CD8-positive, alpha-beta memory T cell (primary cell): Measurements from ENCODE around the gene GABARAPL1. TPM values are rescaled to one million over a fixed set of nuclear protein-coding genes. Genes with fewer than 3 reads are reported as not detected.

ENCODE experiments used
- CTCF ChIA-PET: fragments of 350-600 bp; sonication (Branson Sonifier 250); formaldehyde crosslinking; loops from one replicate; lab custom pipeline; 2021; ENCODE audit warnings: antibody characterized with exemption; lab: Charles Lee
- POLR2A ChIA-PET: fragments of 350-600 bp; sonication (Branson Sonifier 250); formaldehyde crosslinking; loops from one replicate; lab custom pipeline; 2021; ENCODE audit warnings: antibody characterized with exemption; lab: Charles Lee
- DNase-seq, 5 donors: peaks; one replicate each; pipeline versions ENCODE4 v3.0.0 to v3.0.0-alpha.2; 2020 to 2022; ENCODE audit warnings: mixed read lengths in 1 of 5
- H3K27ac ChIP-seq: one replicate; pipeline ENCODE4 v1.7.0; 2013; ENCODE audit warnings: low read depth, mild to moderate bottlenecking, low read length, moderate library complexity
- H3K27me3 ChIP-seq: 2 replicates; pipeline ENCODE4 v1.7.0; 2013; ENCODE audit warnings: low read length, mild to moderate bottlenecking; ENCODE audit not compliant: insufficient read depth, poor library complexity, severe bottlenecking
- H3K36me3 ChIP-seq: 2 replicates; pipeline ENCODE4 v1.7.0; 2013; ENCODE audit warnings: mild to moderate bottlenecking, low read length, moderate library complexity; ENCODE audit not compliant: insufficient read depth
- H3K4me1 ChIP-seq: 2 replicates; pipeline ENCODE4 v1.7.0; 2013; ENCODE audit warnings: mild to moderate bottlenecking, low read length, moderate library complexity; ENCODE audit not compliant: insufficient read depth
- H3K4me3 ChIP-seq: 2 replicates; pipeline ENCODE4 v1.7.0; 2013; ENCODE audit warnings: mild to moderate bottlenecking, low read length
- H3K9me3 ChIP-seq: 2 replicates; pipeline ENCODE4 v1.7.0; 2013; ENCODE audit warnings: mild to moderate bottlenecking, low read length
- H3K27ac Mint-ChIP-seq, 8 donors: one replicate each; pipeline ENCODE4 v1.8.0; 2020 to 2021; ENCODE audit warnings: mixed read lengths in 8 of 8, mild to moderate bottlenecking in 6 of 8, inconsistent platforms in 3 of 8, moderate library complexity in 3 of 8
- H3K27me3 Mint-ChIP-seq, 2 donors: one replicate each; pipeline ENCODE4 v1.8.0; 2020 to 2021; ENCODE audit warnings: mixed read lengths in 2 of 2, mild to moderate bottlenecking in 1 of 2, moderate library complexity in 1 of 2
- H3K36me3 Mint-ChIP-seq, 3 donors: one replicate each; pipeline ENCODE4 v1.8.0; 2020 to 2021; ENCODE audit warnings: mixed read lengths in 3 of 3, inconsistent platforms in 1 of 3, mild to moderate bottlenecking in 1 of 3
- H3K4me1 Mint-ChIP-seq, 3 donors: one replicate each; pipeline ENCODE4 v1.8.0; 2020 to 2021; ENCODE audit warnings: mixed read lengths in 3 of 3, inconsistent platforms in 1 of 3, mild to moderate bottlenecking in 1 of 3
- H3K4me3 Mint-ChIP-seq, 7 donors: one replicate each; pipeline ENCODE4 v1.8.0; 2020 to 2021; ENCODE audit warnings: mixed read lengths in 7 of 7, mild to moderate bottlenecking in 6 of 7, moderate library complexity in 4 of 7, inconsistent platforms in 2 of 7
- H3K9me3 Mint-ChIP-seq, 5 donors: one replicate each; pipeline ENCODE4 v1.8.0; 2020 to 2022; ENCODE audit warnings: mixed read lengths in 5 of 5, mild to moderate bottlenecking in 3 of 5, moderate library complexity in 2 of 5, inconsistent platforms in 1 of 5
- polyA plus RNA-seq: library from polyadenylated mRNA; unstranded; fragments of 300-500 nt; fragmentation: Illumina TruSeq; gene quantifications from one replicate; pipeline ENCODE4 v1.2.3, GENCODE V29; 2021
- total RNA-seq, 2 experiments: library from RNA; stranded (reverse); gene quantifications; one replicate each; pipeline ENCODE4 v1.2.3, GENCODE V29; 2021

GABARAPL1 gene
- total and polyA plus RNA-seq, 3 experiments from 2014 or later, result 25.0 to 40.5 (median 26.6) TPM

- no peak overlapping the region for H3K4me3 ChIP-seq
- DNase-seq, result no peak
- no peak overlapping the region for H3K27ac Mint-ChIP-seq
- H3K4me1 ChIP-seq, result no peaks in the 10 kb centered on the region
- no peaks in the 10 kb centered on the region for H3K9me3 ChIP-seq
- H3K27me3 ChIP-seq, result no peaks in the 10 kb centered on the region
- ChIA-PET POLR2A (no interaction called here), CTCF (interaction anchor here (2.5 kb wide), 1 partner anchor 22 kb away, joined by 8 read pairs; no protein-coding TSS in a partner anchor)
- H3K27ac ChIP-seq, result no peak overlapping the region
- H3K4me1 Mint-ChIP-seq, result no peaks in the 10 kb centered on the region
- no peaks in the 10 kb centered on the region for H3K36me3 ChIP-seq
- H3K27me3 Mint-ChIP-seq, result peaks cover 20 to 52% of the 10 kb centered on the region in 2 donors
- no peaks in the 10 kb centered on the region for H3K36me3 Mint-ChIP-seq
- no peaks in the 10 kb centered on the region for H3K9me3 Mint-ChIP-seq
- no peak overlapping the region for H3K4me3 Mint-ChIP-seq
Measured at GRCh38 chr12:10174986-10175614, 37.6 kb upstream of the GABARAPL1 start.

GRCh38 chr12:10175846-10176636, 36.6 kb upstream of the GABARAPL1 start:
- peaks cover 20 to 51% of the 10 kb centered on the region in 2 donors for H3K27me3 Mint-ChIP-seq

GRCh38 chr12:10178821-10179220, 33.9 kb upstream of the GABARAPL1 start, which contains the start of gene TMEM52B:
Gene TMEM52B, plus strand, starts transcription at chr12:10179032. Its CDS starts 543 bp downstream, at chr12:10179575.
- H3K27me3 Mint-ChIP-seq, result peaks cover 15 to 57% of the 10 kb centered on the region in 2 donors
- no peaks in the 10 kb centered on the region for H3K9me3 Mint-ChIP-seq
- no peak for DNase-seq
- H3K27ac ChIP-seq, result no peak within 1 kb of the TSS
- no peaks in the 10 kb centered on the region for H3K27me3 ChIP-seq
- H3K36me3 Mint-ChIP-seq, result no peaks in the 10 kb centered on the region
- no peaks in the 10 kb centered on the region for H3K4me1 ChIP-seq
- no peak within 1 kb of the TSS for H3K27ac Mint-ChIP-seq
- CTCF ChIA-PET, result no interaction called here
- H3K36me3 ChIP-seq, result no peaks in the 10 kb centered on the region
- H3K4me3 Mint-ChIP-seq, result no peak within 1 kb of the TSS
- no peak within 1 kb of the TSS for H3K4me3 ChIP-seq
- peaks cover 0 to 8% (median 2%) of the 10 kb centered on the region in 3 donors for H3K4me1 Mint-ChIP-seq
- no peaks in the 10 kb centered on the region for H3K9me3 ChIP-seq
- POLR2A ChIA-PET, result no interaction called here

More at GRCh38 chr12:10175846-10176636, 36.6 kb upstream of the GABARAPL1 start:
- Histone ChIP-seq H3K36me3 (no peaks in the 10 kb centered on the region), H3K4me3 (no peak overlapping the region), H3K9me3 (no peaks in the 10 kb centered on the region), H3K4me1 (no peaks in the 10 kb centered on the region), H3K27me3 (no peaks in the 10 kb centered on the region), H3K27ac (no peak overlapping the region)
- no peak for DNase-seq
- ChIA-PET CTCF (no interaction called here), POLR2A (no interaction called here)
- H3K9me3 Mint-ChIP-seq, result no peaks in the 10 kb centered on the region
- no peak overlapping the region for H3K4me3 Mint-ChIP-seq
- no peaks in the 10 kb centered on the region for H3K4me1 Mint-ChIP-seq
- H3K36me3 Mint-ChIP-seq, result no peaks in the 10 kb centered on the region
- H3K27ac Mint-ChIP-seq, result no peak overlapping the region

- Mint-ChIP-seq H3K4me1 (peaks cover 0 to 8% (median 2%) of the 10 kb centered on the region in 3 donors), H3K27me3 (peaks cover 22 to 59% of the 10 kb centered on the region in 2 donors), H3K27ac (no peak overlapping the region), H3K4me3 (no peak overlapping the region), H3K9me3 (no peaks in the 10 kb centered on the region), H3K36me3 (no peaks in the 10 kb centered on the region)
- no peak for DNase-seq
- Histone ChIP-seq H3K36me3 (no peaks in the 10 kb centered on the region), H3K4me3 (no peak overlapping the region), H3K9me3 (no peaks in the 10 kb centered on the region), H3K27ac (no peak overlapping the region), H3K4me1 (no peaks in the 10 kb centered on the region), H3K27me3 (no peaks in the 10 kb centered on the region)
- ChIA-PET POLR2A (no interaction called here), CTCF (no interaction called here)
Measured at GRCh38 chr12:10179776-10180181, 32.9 kb upstream of the GABARAPL1 start.

GRCh38 chr12:10182354-10183049, 30.2 kb upstream of the GABARAPL1 start:
- H3K4me3 ChIP-seq, result no peak overlapping the region
- no peaks in the 10 kb centered on the region for H3K36me3 Mint-ChIP-seq
- peaks cover 0 to 8% (median 2%) of the 10 kb centered on the region in 3 donors for H3K4me1 Mint-ChIP-seq
- no peak for DNase-seq
- H3K27me3 ChIP-seq, result no peaks in the 10 kb centered on the region
- H3K36me3 ChIP-seq, result no peaks in the 10 kb centered on the region
- ChIA-PET CTCF (interaction anchor here (0.8 kb wide), 1 partner anchor 28 kb away, joined by 3 read pairs; no protein-coding TSS in a partner anchor), POLR2A (no interaction called here)
- H3K27ac Mint-ChIP-seq, result peak overlapping the region in 1 of 8 donors; percentile 39
- H3K4me1 ChIP-seq, result no peaks in the 10 kb centered on the region
- no peak overlapping the region for H3K27ac ChIP-seq
- H3K27me3 Mint-ChIP-seq, result peaks cover 35 to 61% of the 10 kb centered on the region in 2 donors
- no peaks in the 10 kb centered on the region for H3K9me3 ChIP-seq
- H3K9me3 Mint-ChIP-seq, result no peaks in the 10 kb centered on the region
- H3K4me3 Mint-ChIP-seq, result no peak overlapping the region

GRCh38 chr12:10184261-10184843, 28.3 kb upstream of the GABARAPL1 start:
- H3K27ac ChIP-seq, result no peak overlapping the region
- Mint-ChIP-seq H3K9me3 (no peaks in the 10 kb centered on the region), H3K4me3 (no peak overlapping the region), H3K4me1 (peaks cover 0 to 8% (median 2%) of the 10 kb centered on the region in 3 donors), H3K36me3 (no peaks in the 10 kb centered on the region), H3K27me3 (peaks cover 29 to 54% of the 10 kb centered on the region in 2 donors), H3K27ac (no peak overlapping the region)
- no peak for DNase-seq
- CTCF ChIA-PET, result no interaction called here
- no peaks in the 10 kb centered on the region for H3K4me1 ChIP-seq
- H3K4me3 ChIP-seq, result no peak overlapping the region
- H3K9me3 ChIP-seq, result no peaks in the 10 kb centered on the region
- POLR2A ChIA-PET, result no interaction called here
- H3K36me3 ChIP-seq, result no peaks in the 10 kb centered on the region
- H3K27me3 ChIP-seq, result no peaks in the 10 kb centered on the region

- H3K36me3 ChIP-seq, result no peaks in the 10 kb centered on the region
- no peaks in the 10 kb centered on the region for H3K4me1 ChIP-seq
- H3K36me3 Mint-ChIP-seq, result no peaks in the 10 kb centered on the region
- peaks cover 29 to 41% of the 10 kb centered on the region in 2 donors for H3K27me3 Mint-ChIP-seq
- no peak overlapping the region for H3K4me3 Mint-ChIP-seq
- ChIA-PET POLR2A (interaction anchor here (0.6 kb wide), 1 partner anchor 10 kb away, joined by 4 read pairs; no protein-coding TSS in a partner anchor), CTCF (no interaction called here)
- peaks cover 5 to 13% (median 8%) of the 10 kb centered on the region in 3 donors for H3K4me1 Mint-ChIP-seq
- no peak overlapping the region for H3K4me3 ChIP-seq
- DNase-seq, result no peak
- no peak overlapping the region for H3K27ac Mint-ChIP-seq
- no peak overlapping the region for H3K27ac ChIP-seq
- no peaks in the 10 kb centered on the region for H3K9me3 Mint-ChIP-seq
- H3K9me3 ChIP-seq, result no peaks in the 10 kb centered on the region
- H3K27me3 ChIP-seq, result no peaks in the 10 kb centered on the region
Measured at GRCh38 chr12:10186299-10186698, 26.4 kb upstream of the GABARAPL1 start.
